Measurements from ENCODE around the gene SLC38A1.

Gene SLC38A1

GRCh38 chr12:46269429-46270241 lies 792 bp upstream of the SLC38A1 start:
- TF ChIP-seq CTCF (IDR thresholded peaks at IDR 0.05; ENCODE audit: low read length): no peak
- TF ChIP-seq EZH2 (IDR thresholded peaks at IDR 0.05; ENCODE audit: borderline replicate concordance, low read length): no peak
- no peaks in the 10 kb centered on the region for H4K20me1 ChIP-seq (ENCODE audit: insufficient read depth, low read length)
- peaks cover 39% of the 10 kb centered on the region for H3K36me3 ChIP-seq (ENCODE audit: insufficient read depth, low read length)
- no peaks in the 10 kb centered on the region for H3K9me2 ChIP-seq (ENCODE audit: low read depth, low read length)
- no peak overlapping the region for H2AFZ ChIP-seq (ENCODE audit: low read length)
- peak overlapping the region; percentile 91 for H3K4me3 ChIP-seq (ENCODE audit: low read depth, low read length, poor library complexity, severe bottlenecking)
- H3K27ac ChIP-seq (ENCODE audit: low read depth, low read length, poor library complexity, severe bottlenecking): peak overlapping the region; percentile 93
- peaks cover 45% of the 10 kb centered on the region for H3K79me2 ChIP-seq (ENCODE audit: insufficient read depth, low read length)
- H3K4me1 ChIP-seq (ENCODE audit: insufficient read depth, low read length, severe bottlenecking): peaks cover 45% of the 10 kb centered on the region
- H3K9me3 ChIP-seq (ENCODE audit: low read length): no peaks in the 10 kb centered on the region
- H3K9ac ChIP-seq (ENCODE audit: low read length): peak overlapping the region; percentile 99
- H3K4me2 ChIP-seq (ENCODE audit: low read length): peak overlapping the region; percentile 87
- H3K27me3 ChIP-seq (ENCODE audit: insufficient read depth, low read length): no peaks in the 10 kb centered on the region
- H3F3A ChIP-seq (ENCODE audit: insufficient read depth, low read length): no peaks in the 10 kb centered on the region

GRCh38 chr12:46267825-46268582 lies 839 bp downstream of the SLC38A1 start:
- TF ChIP-seq EZH2 (IDR thresholded peaks at IDR 0.05; ENCODE audit: borderline replicate concordance, low read length) (no peak), CTCF (IDR thresholded peaks at IDR 0.05; ENCODE audit: low read length) (no peak)
- no peaks in the 10 kb centered on the region for H3K27me3 ChIP-seq (ENCODE audit: insufficient read depth, low read length)
- peaks cover 49% of the 10 kb centered on the region for H3K36me3 ChIP-seq (ENCODE audit: insufficient read depth, low read length)
- H3K9ac ChIP-seq (ENCODE audit: low read length): peak overlapping the region; percentile 99
- peak overlapping the region; percentile 93 for H3K27ac ChIP-seq (ENCODE audit: low read depth, low read length, poor library complexity, severe bottlenecking)
- H3K4me1 ChIP-seq (ENCODE audit: insufficient read depth, low read length, severe bottlenecking): peaks cover 60% of the 10 kb centered on the region
- no peaks in the 10 kb centered on the region for H3K9me3 ChIP-seq (ENCODE audit: low read length)
- peaks cover 62% of the 10 kb centered on the region for H3K79me2 ChIP-seq (ENCODE audit: insufficient read depth, low read length)
- H4K20me1 ChIP-seq (ENCODE audit: insufficient read depth, low read length): no peaks in the 10 kb centered on the region
- no peaks in the 10 kb centered on the region for H3K9me2 ChIP-seq (ENCODE audit: low read depth, low read length)
- no peaks in the 10 kb centered on the region for H3F3A ChIP-seq (ENCODE audit: insufficient read depth, low read length)
- peak overlapping the region; percentile 91 for H3K4me3 ChIP-seq (ENCODE audit: low read depth, low read length, poor library complexity, severe bottlenecking)
- H2AFZ ChIP-seq (ENCODE audit: low read length): no peak overlapping the region
- H3K4me2 ChIP-seq (ENCODE audit: low read length): peak overlapping the region; percentile 87

GRCh38 chr12:46267575-46267824 lies 1.3 kb downstream of the SLC38A1 start:
- H3K27ac ChIP-seq (ENCODE audit: low read depth, low read length, poor library complexity, severe bottlenecking): peak overlapping the region; percentile 93
- H3F3A ChIP-seq (ENCODE audit: insufficient read depth, low read length): no peaks in the 10 kb centered on the region
- no peak for TF ChIP-seq CTCF (IDR thresholded peaks at IDR 0.05; ENCODE audit: low read length)
- TF ChIP-seq EZH2 (IDR thresholded peaks at IDR 0.05; ENCODE audit: borderline replicate concordance, low read length): no peak
- no peaks in the 10 kb centered on the region for H3K9me2 ChIP-seq (ENCODE audit: low read depth, low read length)
- peaks cover 65% of the 10 kb centered on the region for H3K4me1 ChIP-seq (ENCODE audit: insufficient read depth, low read length, severe bottlenecking)
- H2AFZ ChIP-seq (ENCODE audit: low read length): no peak overlapping the region
- H3K79me2 ChIP-seq (ENCODE audit: insufficient read depth, low read length): peaks cover 67% of the 10 kb centered on the region
- H3K4me3 ChIP-seq (ENCODE audit: low read depth, low read length, poor library complexity, severe bottlenecking): peak overlapping the region; percentile 91
- H4K20me1 ChIP-seq (ENCODE audit: insufficient read depth, low read length): no peaks in the 10 kb centered on the region
- peak overlapping the region; percentile 99 for H3K9ac ChIP-seq (ENCODE audit: low read length)
- no peaks in the 10 kb centered on the region for H3K9me3 ChIP-seq (ENCODE audit: low read length)
- no peaks in the 10 kb centered on the region for H3K27me3 ChIP-seq (ENCODE audit: insufficient read depth, low read length)
- peaks cover 53% of the 10 kb centered on the region for H3K36me3 ChIP-seq (ENCODE audit: insufficient read depth, low read length)
- peak overlapping the region; percentile 87 for H3K4me2 ChIP-seq (ENCODE audit: low read length)
